A549 (cell line): ENCODE measurements around the gene ATP8A2.

ENCODE experiments used
- ESRRA ChIP-seq: fragments of 150-350 bp; IDR thresholded peaks from 2 replicates; pipeline ENCODE4 v1.6.1; 2014; ENCODE audit warnings: mild to moderate bottlenecking, low read length, borderline replicate concordance
- GATA3 ChIP-seq: IDR thresholded peaks from 2 replicates; pipeline ENCODE4 v1.6.1; 2012; ENCODE audit warnings: borderline replicate concordance
- PHF8 ChIP-seq: fragments of 200-600 bp; sonication (generic); IDR thresholded peaks from 2 replicates; pipeline ENCODE4 v1.6.1; 2016; ENCODE audit warnings: low read depth, mild to moderate bottlenecking, antibody characterized with exemption, moderate library complexity, borderline replicate concordance
- POLR2A ChIP-seq: IDR thresholded peaks from 2 replicates; pipeline ENCODE4 v1.6.1; 2012; ENCODE audit warnings: mild to moderate bottlenecking, low read length
- TF ChIP-seq, protein P1 (sequence below): fragments of >200 bp; sonication (Bioruptor Twin); formaldehyde crosslinking; IDR thresholded peaks from 3 replicates; pipeline ENCODE4 v1.5.1; 2016

DNA sequence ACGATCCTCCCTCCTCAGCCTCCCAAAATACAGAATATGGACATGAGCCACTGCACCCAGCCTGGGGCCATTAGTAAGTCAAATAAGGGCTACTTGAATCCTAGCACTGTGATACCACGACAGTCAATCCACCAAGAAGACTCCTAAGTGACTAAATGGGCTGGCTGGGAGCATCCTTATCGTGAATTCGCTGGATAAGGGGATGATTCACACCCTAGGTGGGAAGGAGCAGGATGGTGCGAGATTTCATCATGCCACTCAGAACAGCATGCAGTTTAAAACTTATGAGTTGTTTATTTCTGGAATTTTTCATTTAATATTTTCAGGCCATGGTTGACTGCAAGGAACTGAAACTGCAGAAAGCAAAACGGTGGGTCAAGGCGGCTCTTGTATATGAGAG, 30.2 kb downstream of the ATP8A2 start:
- TF ChIP-seq GATA3, result no peak
- TF ChIP-seq, protein P1, sequence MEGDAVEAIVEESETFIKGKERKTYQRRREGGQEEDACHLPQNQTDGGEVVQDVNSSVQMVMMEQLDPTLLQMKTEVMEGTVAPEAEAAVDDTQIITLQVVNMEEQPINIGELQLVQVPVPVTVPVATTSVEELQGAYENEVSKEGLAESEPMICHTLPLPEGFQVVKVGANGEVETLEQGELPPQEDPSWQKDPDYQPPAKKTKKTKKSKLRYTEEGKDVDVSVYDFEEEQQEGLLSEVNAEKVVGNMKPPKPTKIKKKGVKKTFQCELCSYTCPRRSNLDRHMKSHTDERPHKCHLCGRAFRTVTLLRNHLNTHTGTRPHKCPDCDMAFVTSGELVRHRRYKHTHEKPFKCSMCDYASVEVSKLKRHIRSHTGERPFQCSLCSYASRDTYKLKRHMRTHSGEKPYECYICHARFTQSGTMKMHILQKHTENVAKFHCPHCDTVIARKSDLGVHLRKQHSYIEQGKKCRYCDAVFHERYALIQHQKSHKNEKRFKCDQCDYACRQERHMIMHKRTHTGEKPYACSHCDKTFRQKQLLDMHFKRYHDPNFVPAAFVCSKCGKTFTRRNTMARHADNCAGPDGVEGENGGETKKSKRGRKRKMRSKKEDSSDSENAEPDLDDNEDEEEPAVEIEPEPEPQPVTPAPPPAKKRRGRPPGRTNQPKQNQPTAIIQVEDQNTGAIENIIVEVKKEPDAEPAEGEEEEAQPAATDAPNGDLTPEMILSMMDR, result no peak
- TF ChIP-seq PHF8, result no peak
- TF ChIP-seq ESRRA, result no peak
- TF ChIP-seq POLR2A, result no peak
